KMS-11 (cell line): ENCODE measurements around the gene CACNB4.
"Not testable (repeated sequence)": the region's sequence is repeated elsewhere in the genome, so short reads cannot be mapped to it uniquely, and the experiment has no call there.

Experiments
- H2AFZ ChIP-seq: fragments of 200-600 bp; sonication (generic); 2 replicates; pipeline ENCODE4 v1.6.1; 2016; ENCODE audit warnings: antibody characterized with exemption, mixed run types, low read depth
- H3K27ac ChIP-seq: fragments of 200-600 bp; sonication (generic); 2 replicates; pipeline ENCODE4 v1.6.1; 2016; ENCODE audit warnings: mild to moderate bottlenecking, mixed run types
- H3K27me3 ChIP-seq: fragments of 200-600 bp; sonication (generic); 2 replicates; pipeline ENCODE4 v1.6.1; 2017; ENCODE audit warnings: mild to moderate bottlenecking, low read depth, mixed run types, moderate library complexity; ENCODE audit not compliant: insufficient read depth
- H3K36me3 ChIP-seq: fragments of 200-600 bp; sonication (generic); 2 replicates; pipeline ENCODE4 v1.6.1; 2017; ENCODE audit warnings: mild to moderate bottlenecking, mixed run types; ENCODE audit not compliant: insufficient read depth
- H3K4me1 ChIP-seq: fragments of 200-600 bp; sonication (generic); 2 replicates; pipeline ENCODE4 v1.6.1; 2016; ENCODE audit warnings: mild to moderate bottlenecking, low read depth, mixed run types; ENCODE audit not compliant: poor library complexity, severe bottlenecking
- H3K4me2 ChIP-seq: fragments of 200-600 bp; sonication (generic); 2 replicates; pipeline ENCODE4 v1.7.0; 2016; ENCODE audit warnings: mild to moderate bottlenecking, mixed run types
- H3K4me3 ChIP-seq: fragments of 200-600 bp; sonication (generic); IDR thresholded peaks from 2 replicates; pipeline ENCODE4 v1.6.1; 2017; ENCODE audit warnings: low read depth, low read length, mixed read lengths; ENCODE audit not compliant: insufficient read depth
- H3K79me2 ChIP-seq: fragments of 200-600 bp; sonication (generic); 2 replicates; pipeline ENCODE4 v1.6.1; 2016; ENCODE audit warnings: low read depth, mixed run types; ENCODE audit not compliant: insufficient read depth
- H3K9ac ChIP-seq: fragments of 200-600 bp; sonication (generic); 2 replicates; pipeline ENCODE4 v1.6.1; 2016; ENCODE audit warnings: mild to moderate bottlenecking, mixed run types
- H4K20me1 ChIP-seq: fragments of 200-600 bp; sonication (generic); 2 replicates; pipeline ENCODE4 v1.6.1; 2016; ENCODE audit warnings: mild to moderate bottlenecking, mixed run types; ENCODE audit not compliant: insufficient read depth
- TF ChIP-seq, protein P1 (sequence below): fragments of 200-600 bp; sonication (generic); conservative IDR thresholded peaks from 2 replicates; pipeline ENCODE4 v1.6.1; 2017; ENCODE audit warnings: low read depth, mild to moderate bottlenecking, antibody characterized with exemption, low read length, moderate library complexity, mixed read lengths

CACNB4 gene

DNA sequence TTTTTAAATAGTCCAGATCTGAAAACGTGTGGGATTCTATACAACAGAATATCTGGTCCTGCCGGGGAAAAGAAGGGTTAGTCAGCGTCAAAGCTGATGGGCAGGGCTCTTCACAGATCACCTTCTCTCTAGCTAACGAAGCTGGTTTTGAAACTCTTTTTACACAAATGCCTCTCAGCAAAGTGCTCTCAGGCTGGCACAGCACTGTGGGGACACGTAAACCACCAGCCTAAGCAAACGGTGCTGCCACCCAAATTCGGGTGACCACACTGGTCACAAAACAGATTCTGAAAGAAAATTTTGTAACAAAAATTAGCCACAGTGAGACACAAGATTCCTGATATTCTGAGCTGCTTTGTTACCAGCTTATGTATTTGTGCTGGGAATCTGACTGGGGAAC, 217.5 kb downstream of the CACNB4 start:
- Histone ChIP-seq H3K4me1 (no peaks in the 10 kb centered on the region), H4K20me1 (no peaks in the 10 kb centered on the region), H3K36me3 (no peaks in the 10 kb centered on the region), H3K27ac (no peak overlapping the region), H2AFZ (no peak overlapping the region), H3K9ac (no peak overlapping the region), H3K79me2 (no peaks in the 10 kb centered on the region), H3K4me3 (no peak overlapping the region), H3K27me3 (no peaks in the 10 kb centered on the region), H3K4me2 (no peak overlapping the region)
- TF ChIP-seq, protein P1, sequence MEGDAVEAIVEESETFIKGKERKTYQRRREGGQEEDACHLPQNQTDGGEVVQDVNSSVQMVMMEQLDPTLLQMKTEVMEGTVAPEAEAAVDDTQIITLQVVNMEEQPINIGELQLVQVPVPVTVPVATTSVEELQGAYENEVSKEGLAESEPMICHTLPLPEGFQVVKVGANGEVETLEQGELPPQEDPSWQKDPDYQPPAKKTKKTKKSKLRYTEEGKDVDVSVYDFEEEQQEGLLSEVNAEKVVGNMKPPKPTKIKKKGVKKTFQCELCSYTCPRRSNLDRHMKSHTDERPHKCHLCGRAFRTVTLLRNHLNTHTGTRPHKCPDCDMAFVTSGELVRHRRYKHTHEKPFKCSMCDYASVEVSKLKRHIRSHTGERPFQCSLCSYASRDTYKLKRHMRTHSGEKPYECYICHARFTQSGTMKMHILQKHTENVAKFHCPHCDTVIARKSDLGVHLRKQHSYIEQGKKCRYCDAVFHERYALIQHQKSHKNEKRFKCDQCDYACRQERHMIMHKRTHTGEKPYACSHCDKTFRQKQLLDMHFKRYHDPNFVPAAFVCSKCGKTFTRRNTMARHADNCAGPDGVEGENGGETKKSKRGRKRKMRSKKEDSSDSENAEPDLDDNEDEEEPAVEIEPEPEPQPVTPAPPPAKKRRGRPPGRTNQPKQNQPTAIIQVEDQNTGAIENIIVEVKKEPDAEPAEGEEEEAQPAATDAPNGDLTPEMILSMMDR = no peak

DNA sequence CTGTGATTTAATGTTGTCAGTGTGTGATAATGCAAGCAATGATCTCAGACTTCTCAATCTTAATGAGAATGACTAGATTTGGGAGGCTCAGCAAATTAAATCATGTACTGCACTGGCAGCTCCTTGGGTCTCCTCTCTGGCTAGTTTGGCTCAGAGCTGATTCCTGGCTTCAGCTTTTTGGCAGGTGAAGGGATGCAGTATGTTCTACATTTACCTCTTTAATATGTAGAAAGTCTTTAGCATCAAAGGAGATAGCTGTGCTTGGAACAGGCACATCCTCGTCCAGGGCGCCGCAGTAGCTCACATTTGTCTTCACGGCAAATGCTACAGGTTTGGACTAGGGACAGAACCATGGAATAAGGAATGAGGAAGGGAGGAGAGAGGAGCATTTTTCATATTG, 218.3 kb downstream of the CACNB4 start:
- Histone ChIP-seq H3K36me3 (no peaks in the 10 kb centered on the region), H2AFZ (no peak overlapping the region), H4K20me1 (no peaks in the 10 kb centered on the region), H3K79me2 (no peaks in the 10 kb centered on the region), H3K27me3 (no peaks in the 10 kb centered on the region), H3K27ac (no peak overlapping the region), H3K9ac (no peak overlapping the region), H3K4me2 (no peak overlapping the region), H3K4me1 (no peaks in the 10 kb centered on the region), H3K4me3 (no peak overlapping the region)
- TF ChIP-seq, protein P1 = no peak

DNA sequence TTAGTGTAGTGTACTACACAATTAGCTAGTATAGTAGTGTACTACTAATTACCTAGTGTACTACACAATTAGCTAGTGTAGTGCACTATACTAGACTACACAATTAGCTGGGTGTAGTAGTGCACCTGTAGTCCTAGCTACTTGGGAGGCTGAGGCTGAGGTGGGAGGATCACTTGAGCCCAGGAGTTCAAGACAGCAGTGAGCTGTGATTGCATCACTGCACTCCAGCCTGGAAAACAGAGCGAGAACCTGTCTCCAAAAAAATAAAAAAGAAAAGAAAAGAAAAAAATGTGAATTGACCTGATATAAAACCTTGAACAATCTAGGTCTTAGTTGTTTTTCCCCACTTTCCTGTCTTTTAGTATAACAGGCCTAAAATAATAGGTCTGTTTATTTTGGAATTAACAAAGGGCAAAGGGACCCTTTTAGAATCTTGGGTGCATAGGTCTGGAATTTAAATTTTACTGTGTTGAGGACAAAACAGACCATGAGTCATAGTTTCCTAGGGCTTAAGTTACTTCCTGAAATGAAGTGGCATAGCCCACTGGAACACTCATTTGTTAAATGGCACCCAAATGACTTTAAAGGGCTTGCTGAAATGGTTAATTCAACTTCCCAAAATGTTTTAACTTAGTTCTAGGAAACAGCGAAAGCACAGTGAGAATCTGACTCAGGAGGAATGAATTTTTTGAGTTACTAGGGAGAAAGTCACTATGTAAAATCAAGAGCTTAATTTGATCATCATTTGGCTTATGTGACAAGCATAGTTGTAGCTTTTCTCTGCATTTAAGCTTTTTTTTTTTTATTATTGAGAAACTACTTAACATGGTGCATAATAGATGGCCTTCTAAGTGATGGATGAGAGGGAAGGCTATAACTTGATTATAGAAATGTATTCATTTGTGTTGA, 219.9 kb downstream of the CACNB4 start:
- Histone ChIP-seq H3K4me3 (no peak overlapping the region), H2AFZ (no peak overlapping the region), H3K4me1 (no peaks in the 10 kb centered on the region), H3K4me2 (no peak overlapping the region), H4K20me1 (no peaks in the 10 kb centered on the region), H3K79me2 (no peaks in the 10 kb centered on the region), H3K36me3 (no peaks in the 10 kb centered on the region), H3K27ac (no peak overlapping the region), H3K27me3 (no peaks in the 10 kb centered on the region), H3K9ac (no peak overlapping the region)
- TF ChIP-seq, protein P1 = no peak

- Histone ChIP-seq H3K36me3 (no peaks in the 10 kb centered on the region), H3K4me2 (no peak overlapping the region), H3K27me3 (no peaks in the 10 kb centered on the region), H2AFZ (no peak overlapping the region), H3K4me1 (no peaks in the 10 kb centered on the region), H3K4me3 (no peak overlapping the region), H3K79me2 (no peaks in the 10 kb centered on the region), H3K9ac (no peak overlapping the region), H4K20me1 (no peaks in the 10 kb centered on the region), H3K27ac (no peak overlapping the region)
- TF ChIP-seq, protein P1 = no peak
Measured at GRCh38 chr2:151878204-151878603, 220.6 kb downstream of the CACNB4 start.

DNA sequence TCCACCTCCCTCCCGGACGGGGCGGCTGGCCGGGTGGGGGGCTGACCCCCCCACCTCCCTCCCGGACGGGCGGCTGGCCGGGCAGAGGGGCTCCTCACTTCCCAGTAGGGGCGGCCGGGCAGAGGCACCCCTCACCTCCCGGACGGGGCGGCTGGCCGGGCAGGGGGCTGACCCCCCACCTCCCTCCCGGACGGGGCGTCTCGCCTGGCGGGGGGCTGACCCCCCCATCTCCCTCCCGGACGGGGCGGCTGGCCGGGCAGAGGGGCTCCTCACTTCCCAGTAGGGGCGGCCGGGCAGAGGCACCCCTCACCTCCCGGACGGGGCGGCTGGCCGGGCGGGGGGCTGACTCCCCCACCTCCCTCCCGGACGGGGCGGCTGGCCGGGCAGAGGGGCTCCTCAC, 223.2 kb downstream of the CACNB4 start:
- not testable (repeated sequence) for H3K9ac ChIP-seq, H2AFZ ChIP-seq, H3K4me1 ChIP-seq, H3K27ac ChIP-seq, H4K20me1 ChIP-seq, H3K79me2 ChIP-seq, H3K4me2 ChIP-seq, H3K4me3 ChIP-seq, H3K36me3 ChIP-seq, H3K27me3 ChIP-seq
